HCT116 (cell line): ENCODE measurements around the gene NUDT2. TPM values are rescaled to one million over a fixed set of nuclear protein-coding genes. Genes with fewer than 3 reads are reported as not detected.

ENCODE experiments used
- ATAC-seq: fragments of 200-7000 bp; cut with Tn5 transposase; 2 replicates; pipeline ENCODE4 v1.9.1; 2020; ENCODE audit warnings: mild to moderate bottlenecking, moderate library complexity
- BruUV-seq: library from RNA; stranded (reverse); fragments of 400-500 nt; replicated peaks from 2 replicates; lab custom pipeline; 2021; lab: Mats Ljungman, UMichigan
- CTCF ChIA-PET: fragments of 300-600 bp; sonication (Branson Sonifier 250); formaldehyde crosslinking; loops from one replicate; lab custom pipeline; 2021; ENCODE audit warnings: antibody characterized with exemption; lab: Charles Lee
- POLR2A ChIA-PET: fragments of 300-600, 350-600 bp; sonication (Branson Sonifier 250); formaldehyde crosslinking; loops from one replicate; lab custom pipeline; 2021; ENCODE audit warnings: antibody characterized with exemption; lab: Charles Lee
- RAD21 ChIA-PET, 2 experiments: fragments of 300-600 bp; sonication (Branson Sonifier 250); formaldehyde crosslinking; loops; one replicate each; lab custom pipeline; 2023; ENCODE audit warnings: low total read pairs in 2 of 2; ENCODE audit not compliant: uncharacterized antibody in 2 of 2, unreplicated experiment in 2 of 2, low non-redundant PET in 1 of 2; lab: Charles Lee
- DNase-seq: peaks from one replicate; pipeline ENCODE4 v3.0.0-alpha.2; 2010; ENCODE audit warnings: low read depth, low spot score
- H2AFZ ChIP-seq: fragments of 200-600 bp; shearing (Covaris generic), sonication (generic); 2 replicates; pipeline ENCODE4 v1.6.1; 2017; ENCODE audit warnings: low read depth, mixed run types, mixed read lengths, antibody characterized with exemption, low read length; ENCODE audit not compliant: poor library complexity, severe bottlenecking
- H3K27ac ChIP-seq: 2 replicates; pipeline ENCODE4 v1.5.1; 2012; ENCODE audit warnings: low read depth, low read length
- H3K27me3 ChIP-seq: fragments of 200-600 bp; sonication (generic); 2 replicates; pipeline ENCODE4 v1.6.1; 2016; ENCODE audit warnings: mixed run types, low read length, mixed read lengths; ENCODE audit not compliant: insufficient read depth
- H3K36me3 ChIP-seq, 2 experiments: fragments of 200-500 bp in 1 of 2; fragments of 200-600 bp in 1 of 2; sonication (Bioruptor generic) in 1 of 2; sonication (generic) in 1 of 2; 2 replicates each; pipeline versions ENCODE4 v1.5.1 to v1.6.1; 2014 to 2016; ENCODE audit warnings: low read length in 2 of 2, inconsistent platforms in 1 of 2, mixed read lengths in 1 of 2, mixed run types in 1 of 2; ENCODE audit not compliant: insufficient read depth in 2 of 2, control insufficient read depth in 1 of 2
- H3K4me1 ChIP-seq, 2 experiments: fragments of 200-600 bp in 1 of 2; sonication (generic) in 1 of 2; 2 replicates each; pipeline versions ENCODE4 v1.5.1 to v1.6.1; 2012 to 2017; ENCODE audit warnings: low read length in 2 of 2, inconsistent platforms in 1 of 2, mild to moderate bottlenecking in 1 of 2, mixed read lengths in 1 of 2, mixed run types in 1 of 2, moderate library complexity in 1 of 2; ENCODE audit not compliant: insufficient read depth in 2 of 2, control insufficient read depth in 1 of 2
- H3K4me2 ChIP-seq: fragments of 200-600 bp; sonication (generic); 2 replicates; pipeline ENCODE4 v1.6.1; 2017; ENCODE audit warnings: mixed run types, low read length, mixed read lengths
- H3K4me3 ChIP-seq, 2 experiments: fragments of 200-600 bp in 1 of 2; sonication (generic) in 1 of 2; replicated peaks in 1 of 2; 2 replicates each; pipeline ENCODE4 v1.5.1; 2011 to 2016; ENCODE audit warnings: low read length in 2 of 2, control low read depth in 1 of 2, low read depth in 1 of 2, mild to moderate bottlenecking in 1 of 2, mixed read lengths in 1 of 2, mixed run types in 1 of 2
- H3K79me2 ChIP-seq: fragments of 200-600 bp; sonication (generic); 2 replicates; pipeline ENCODE4 v1.6.1; 2017; ENCODE audit warnings: mild to moderate bottlenecking, mixed run types, low read length, moderate library complexity, mixed read lengths; ENCODE audit not compliant: insufficient read depth
- H3K9ac ChIP-seq: fragments of 200-600 bp; sonication (generic); 2 replicates; pipeline ENCODE4 v1.6.1; 2016; ENCODE audit warnings: low read length, mixed read lengths
- H3K9me2 ChIP-seq: fragments of 200-600 bp; sonication (generic), shearing (Covaris generic); 2 replicates; pipeline ENCODE4 v1.6.1; 2017; ENCODE audit warnings: mixed run types, mild to moderate bottlenecking, moderate library complexity; ENCODE audit not compliant: insufficient read depth
- H3K9me3 ChIP-seq, 2 experiments: fragments of 200-500 bp in 1 of 2; fragments of 200-600 bp in 1 of 2; sonication (Bioruptor generic) in 1 of 2; sonication (generic) in 1 of 2; 2 replicates each; pipeline ENCODE4 v1.6.1; 2014 to 2017; ENCODE audit warnings: low read length in 2 of 2, mixed read lengths in 2 of 2, inconsistent platforms in 1 of 2, low read depth in 1 of 2, mild to moderate bottlenecking in 1 of 2, mixed run types in 1 of 2, moderate library complexity in 1 of 2; ENCODE audit not compliant: control insufficient read depth in 1 of 2, insufficient read depth in 1 of 2
- H4K20me1 ChIP-seq: fragments of 200-600 bp; sonication (generic), shearing (Covaris generic); 2 replicates; pipeline ENCODE4 v1.6.1; 2017; ENCODE audit warnings: mixed run types, mild to moderate bottlenecking, moderate library complexity; ENCODE audit not compliant: insufficient read depth
- CEBPB ChIP-seq: IDR thresholded peaks from 2 replicates; pipeline ENCODE4 v1.6.1; 2012; ENCODE audit warnings: low read depth
- ELF1 ChIP-seq: IDR thresholded peaks from 2 replicates; pipeline ENCODE4 v1.6.1; 2012; ENCODE audit warnings: low read depth, borderline replicate concordance
- FOSL1 ChIP-seq: IDR thresholded peaks from 2 replicates; pipeline ENCODE4 v1.6.1; 2012; ENCODE audit warnings: low read depth
- JUND ChIP-seq: IDR thresholded peaks from 2 replicates; pipeline ENCODE4 v1.6.1; 2012
- POLR2A ChIP-seq: IDR thresholded peaks from 2 replicates; pipeline ENCODE4 v1.7.0; 2011; ENCODE audit warnings: borderline replicate concordance; ENCODE audit not compliant: insufficient read depth, insufficient read length; ENCODE audit errors: extremely low read depth
- RAD21 ChIP-seq: IDR thresholded peaks from 2 replicates; pipeline ENCODE4 v1.6.1; 2012; ENCODE audit warnings: low read depth, mild to moderate bottlenecking
- SRF ChIP-seq: IDR thresholded peaks from 2 replicates; pipeline ENCODE4 v1.6.1; 2012; ENCODE audit warnings: low read depth
- YY1 ChIP-seq: IDR thresholded peaks from 2 replicates; pipeline ENCODE4 v1.6.1; 2011; ENCODE audit warnings: low read length, low read depth, moderate library complexity, mild to moderate bottlenecking; ENCODE audit not compliant: insufficient replicate concordance; ENCODE audit errors: extremely low read depth
- ZNF274 ChIP-seq: fragments of 200-500 bp; sonication (Bioruptor generic); IDR thresholded peaks from 2 replicates; pipeline ENCODE4 v1.6.1; 2014; ENCODE audit warnings: mild to moderate bottlenecking, low read depth, low read length, inconsistent platforms
- intact Hi-C: fragments of 100-400 bp; cut with micrococcal nuclease; formaldehyde crosslinking; loops from 2 replicates; pipeline ENCODE4 v1.10.0; 2022
- total RNA-seq: library from RNA; stranded (reverse); gene quantifications from one replicate; pipeline ENCODE4 v1.2.1, GENCODE V29; 2021; ENCODE audit not compliant: unreplicated experiment
- TF ChIP-seq, protein P1 (sequence below): IDR thresholded peaks from 2 replicates; pipeline ENCODE4 v1.6.1; 2012
- TF ChIP-seq, protein P2 (sequence below): IDR thresholded peaks from 2 replicates; pipeline ENCODE4 v1.6.1; 2012
- TF ChIP-seq, protein P3 (sequence below), 3 experiments: fragments of 200-600 bp in 1 of 3; sonication (generic) in 1 of 3; IDR thresholded peaks in 2 of 3; conservative IDR thresholded peaks in 1 of 3; 2 replicates each; pipeline ENCODE4 v1.5.1; 2012 to 2017; ENCODE audit warnings: low read depth in 2 of 3, low read length in 2 of 3, antibody characterized with exemption in 1 of 3, borderline replicate concordance in 1 of 3, control low read depth in 1 of 3, mild to moderate bottlenecking in 1 of 3, mixed read lengths in 1 of 3, mixed run types in 1 of 3, moderate library complexity in 1 of 3; ENCODE audit not compliant: insufficient read depth in 1 of 3
- TF ChIP-seq, protein P4 (sequence below): IDR thresholded peaks from 2 replicates; pipeline ENCODE4 v1.6.1; 2011; ENCODE audit warnings: mild to moderate bottlenecking, low read length, moderate library complexity; ENCODE audit not compliant: insufficient replicate concordance; ENCODE audit errors: extremely low read depth
- TF ChIP-seq, protein P5 (sequence below): IDR thresholded peaks from 2 replicates; pipeline ENCODE4 v1.6.1; 2012; ENCODE audit warnings: low read depth

The NUDT2 gene
- total RNA-seq, 1 experiment from 2014 or later = 39.3 TPM

DNA sequence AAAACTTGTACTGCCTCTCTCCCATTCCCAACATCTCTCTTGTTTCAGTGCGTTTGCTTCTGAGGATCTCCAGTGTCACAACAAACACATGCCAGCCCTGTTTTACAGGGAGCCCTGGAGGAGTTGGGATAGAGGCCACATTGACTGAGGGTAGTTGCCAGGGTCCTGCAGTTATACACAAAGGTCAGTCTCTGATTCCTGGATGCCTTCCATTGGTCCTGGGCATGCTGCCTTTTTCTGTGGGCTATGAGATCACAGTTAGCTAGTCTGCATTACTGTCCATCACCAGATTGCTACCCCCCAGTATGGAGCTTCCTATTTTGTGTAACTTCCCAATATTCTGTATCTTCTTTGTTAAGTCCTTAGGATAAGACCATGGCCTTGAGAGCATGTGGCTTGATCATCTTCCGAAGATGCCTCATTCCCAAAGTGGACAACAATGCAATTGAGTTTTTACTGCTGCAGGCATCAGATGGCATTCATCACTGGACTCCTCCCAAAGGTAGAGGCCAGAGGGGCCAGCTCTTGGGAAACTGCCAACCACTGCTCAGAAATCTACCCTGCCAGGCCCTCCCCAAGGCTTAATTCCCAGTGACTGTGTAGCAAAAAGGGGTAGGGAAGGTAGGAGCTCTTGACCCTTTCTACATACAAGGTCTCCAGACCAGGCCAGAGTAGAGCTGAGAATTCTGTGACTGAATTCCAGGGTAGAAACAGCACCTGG is 9.5 kb downstream of the NUDT2 start:
- Histone ChIP-seq H3K4me2 (no peak overlapping the region), H4K20me1 (no peaks in the 10 kb centered on the region), H3K9me3 (no peaks in the 10 kb centered on the region), H3K4me1 (no peaks in the 10 kb centered on the region), H3K27ac (no peak overlapping the region), H3K9ac (no peak overlapping the region), H3K36me3 (peaks cover 9 to 11% of the 10 kb centered on the region in 2 experiments; a peak in 3 of 4 replicates), H3K79me2 (peaks cover 27% of the 10 kb centered on the region), H3K9me2 (no peaks in the 10 kb centered on the region), H3K27me3 (no peaks in the 10 kb centered on the region), H3K4me3 (no peak overlapping the region), H2AFZ (no peak overlapping the region)
- TF ChIP-seq YY1 = no peak
- TF ChIP-seq SRF = no peak
- TF ChIP-seq ELF1 = no peak
- no peak for TF ChIP-seq CEBPB
- TF ChIP-seq, protein P1, sequence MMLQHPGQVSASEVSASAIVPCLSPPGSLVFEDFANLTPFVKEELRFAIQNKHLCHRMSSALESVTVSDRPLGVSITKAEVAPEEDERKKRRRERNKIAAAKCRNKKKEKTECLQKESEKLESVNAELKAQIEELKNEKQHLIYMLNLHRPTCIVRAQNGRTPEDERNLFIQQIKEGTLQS = no peak
- no peak for TF ChIP-seq FOSL1
- TF ChIP-seq RAD21 = no peak
- TF ChIP-seq, protein P2, sequence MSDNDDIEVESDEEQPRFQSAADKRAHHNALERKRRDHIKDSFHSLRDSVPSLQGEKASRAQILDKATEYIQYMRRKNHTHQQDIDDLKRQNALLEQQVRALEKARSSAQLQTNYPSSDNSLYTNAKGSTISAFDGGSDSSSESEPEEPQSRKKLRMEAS = no peak
- TF ChIP-seq POLR2A = no peak
- no peak for TF ChIP-seq ZNF274
- no peak for TF ChIP-seq JUND
- TF ChIP-seq, protein P3, sequence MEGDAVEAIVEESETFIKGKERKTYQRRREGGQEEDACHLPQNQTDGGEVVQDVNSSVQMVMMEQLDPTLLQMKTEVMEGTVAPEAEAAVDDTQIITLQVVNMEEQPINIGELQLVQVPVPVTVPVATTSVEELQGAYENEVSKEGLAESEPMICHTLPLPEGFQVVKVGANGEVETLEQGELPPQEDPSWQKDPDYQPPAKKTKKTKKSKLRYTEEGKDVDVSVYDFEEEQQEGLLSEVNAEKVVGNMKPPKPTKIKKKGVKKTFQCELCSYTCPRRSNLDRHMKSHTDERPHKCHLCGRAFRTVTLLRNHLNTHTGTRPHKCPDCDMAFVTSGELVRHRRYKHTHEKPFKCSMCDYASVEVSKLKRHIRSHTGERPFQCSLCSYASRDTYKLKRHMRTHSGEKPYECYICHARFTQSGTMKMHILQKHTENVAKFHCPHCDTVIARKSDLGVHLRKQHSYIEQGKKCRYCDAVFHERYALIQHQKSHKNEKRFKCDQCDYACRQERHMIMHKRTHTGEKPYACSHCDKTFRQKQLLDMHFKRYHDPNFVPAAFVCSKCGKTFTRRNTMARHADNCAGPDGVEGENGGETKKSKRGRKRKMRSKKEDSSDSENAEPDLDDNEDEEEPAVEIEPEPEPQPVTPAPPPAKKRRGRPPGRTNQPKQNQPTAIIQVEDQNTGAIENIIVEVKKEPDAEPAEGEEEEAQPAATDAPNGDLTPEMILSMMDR (IDR thresholded peaks at IDR 0.05 in 2 of 3, conservative IDR thresholded peaks at IDR 0.05 in 1 of 3; ENCODE audit: borderline replicate concordance in 1 of 3, insufficient read depth in 1 of 3, low read depth in 2 of 3, low read length in 2 of 3) = no peak
- TF ChIP-seq, protein P4, sequence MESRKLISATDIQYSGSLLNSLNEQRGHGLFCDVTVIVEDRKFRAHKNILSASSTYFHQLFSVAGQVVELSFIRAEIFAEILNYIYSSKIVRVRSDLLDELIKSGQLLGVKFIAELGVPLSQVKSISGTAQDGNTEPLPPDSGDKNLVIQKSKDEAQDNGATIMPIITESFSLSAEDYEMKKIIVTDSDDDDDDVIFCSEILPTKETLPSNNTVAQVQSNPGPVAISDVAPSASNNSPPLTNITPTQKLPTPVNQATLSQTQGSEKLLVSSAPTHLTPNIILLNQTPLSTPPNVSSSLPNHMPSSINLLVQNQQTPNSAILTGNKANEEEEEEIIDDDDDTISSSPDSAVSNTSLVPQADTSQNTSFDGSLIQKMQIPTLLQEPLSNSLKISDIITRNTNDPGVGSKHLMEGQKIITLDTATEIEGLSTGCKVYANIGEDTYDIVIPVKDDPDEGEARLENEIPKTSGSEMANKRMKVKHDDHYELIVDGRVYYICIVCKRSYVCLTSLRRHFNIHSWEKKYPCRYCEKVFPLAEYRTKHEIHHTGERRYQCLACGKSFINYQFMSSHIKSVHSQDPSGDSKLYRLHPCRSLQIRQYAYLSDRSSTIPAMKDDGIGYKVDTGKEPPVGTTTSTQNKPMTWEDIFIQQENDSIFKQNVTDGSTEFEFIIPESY = no peak
- TF ChIP-seq, protein P5, sequence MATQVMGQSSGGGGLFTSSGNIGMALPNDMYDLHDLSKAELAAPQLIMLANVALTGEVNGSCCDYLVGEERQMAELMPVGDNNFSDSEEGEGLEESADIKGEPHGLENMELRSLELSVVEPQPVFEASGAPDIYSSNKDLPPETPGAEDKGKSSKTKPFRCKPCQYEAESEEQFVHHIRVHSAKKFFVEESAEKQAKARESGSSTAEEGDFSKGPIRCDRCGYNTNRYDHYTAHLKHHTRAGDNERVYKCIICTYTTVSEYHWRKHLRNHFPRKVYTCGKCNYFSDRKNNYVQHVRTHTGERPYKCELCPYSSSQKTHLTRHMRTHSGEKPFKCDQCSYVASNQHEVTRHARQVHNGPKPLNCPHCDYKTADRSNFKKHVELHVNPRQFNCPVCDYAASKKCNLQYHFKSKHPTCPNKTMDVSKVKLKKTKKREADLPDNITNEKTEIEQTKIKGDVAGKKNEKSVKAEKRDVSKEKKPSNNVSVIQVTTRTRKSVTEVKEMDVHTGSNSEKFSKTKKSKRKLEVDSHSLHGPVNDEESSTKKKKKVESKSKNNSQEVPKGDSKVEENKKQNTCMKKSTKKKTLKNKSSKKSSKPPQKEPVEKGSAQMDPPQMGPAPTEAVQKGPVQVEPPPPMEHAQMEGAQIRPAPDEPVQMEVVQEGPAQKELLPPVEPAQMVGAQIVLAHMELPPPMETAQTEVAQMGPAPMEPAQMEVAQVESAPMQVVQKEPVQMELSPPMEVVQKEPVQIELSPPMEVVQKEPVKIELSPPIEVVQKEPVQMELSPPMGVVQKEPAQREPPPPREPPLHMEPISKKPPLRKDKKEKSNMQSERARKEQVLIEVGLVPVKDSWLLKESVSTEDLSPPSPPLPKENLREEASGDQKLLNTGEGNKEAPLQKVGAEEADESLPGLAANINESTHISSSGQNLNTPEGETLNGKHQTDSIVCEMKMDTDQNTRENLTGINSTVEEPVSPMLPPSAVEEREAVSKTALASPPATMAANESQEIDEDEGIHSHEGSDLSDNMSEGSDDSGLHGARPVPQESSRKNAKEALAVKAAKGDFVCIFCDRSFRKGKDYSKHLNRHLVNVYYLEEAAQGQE = no peak
- ChIA-PET POLR2A (no interaction called here), CTCF (no interaction called here), RAD21 (no interaction called here)
- no TSS peak for BruUV-seq
- intact Hi-C loops = no loop called here
- no peak for ATAC-seq
- DNase-seq = no peak
